Stomach smooth muscle (tissue), 2 donors: ENCODE data around the gene ARHGEF11.

ENCODE experiments used
- H3K27ac ChIP-seq: one replicate; pipeline ENCODE4 v1.7.0; 2013; ENCODE audit warnings: mild to moderate bottlenecking, low read length, inconsistent platforms
- H3K27me3 ChIP-seq, 2 donors: one replicate each; pipeline ENCODE4 v1.7.0; 2013; ENCODE audit warnings: low read length in 2 of 2; ENCODE audit not compliant: insufficient read depth in 2 of 2, control insufficient read depth in 1 of 2
- H3K36me3 ChIP-seq, 2 donors: one replicate each; pipeline ENCODE4 v1.7.0; 2013; ENCODE audit warnings: low read length in 2 of 2; ENCODE audit not compliant: control insufficient read depth in 2 of 2, insufficient read depth in 2 of 2
- H3K4me1 ChIP-seq: one replicate; pipeline ENCODE4 v1.7.0; 2013; ENCODE audit warnings: low read length; ENCODE audit not compliant: control insufficient read depth, insufficient read depth
- H3K4me3 ChIP-seq, 2 donors: one replicate each; pipeline ENCODE4 v1.7.0; 2013; ENCODE audit warnings: low read length in 2 of 2
- H3K9ac ChIP-seq, 2 donors: one replicate each; pipeline ENCODE4 v1.7.0; 2013; ENCODE audit warnings: low read length in 2 of 2, mild to moderate bottlenecking in 1 of 2
- H3K9me3 ChIP-seq, 2 donors: one replicate each; pipeline ENCODE4 v1.7.0; 2013; ENCODE audit warnings: low read length in 2 of 2; ENCODE audit not compliant: control insufficient read depth in 2 of 2
- donor health status: healthy.
- donor health status: Pancreatic carcinoma.

The ARHGEF11 gene

DNA sequence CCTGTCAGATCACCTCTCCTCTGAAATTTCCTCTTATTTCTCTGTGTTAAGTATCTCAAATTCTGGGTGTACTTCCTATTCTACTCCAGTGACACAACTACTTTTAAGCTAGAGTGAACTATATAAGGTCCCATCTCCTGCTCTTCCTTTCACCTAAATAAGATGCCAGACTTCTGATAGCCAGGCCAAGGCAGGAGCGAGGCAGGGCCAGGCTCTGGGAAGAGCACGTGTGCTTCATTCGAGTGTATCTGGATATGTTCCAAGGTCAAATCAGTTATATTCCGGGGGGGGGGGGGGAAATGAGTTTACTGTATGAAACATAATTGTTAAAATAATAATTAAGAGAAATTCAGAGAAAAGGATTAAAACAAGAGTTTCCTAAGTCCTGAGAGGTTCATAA, 65.0 kb downstream of the ARHGEF11 start:
- Histone ChIP-seq H3K36me3 (peaks cover 45 to 51% of the 10 kb centered on the region in 2 donors), H3K27ac (no peak overlapping the region)

DNA sequence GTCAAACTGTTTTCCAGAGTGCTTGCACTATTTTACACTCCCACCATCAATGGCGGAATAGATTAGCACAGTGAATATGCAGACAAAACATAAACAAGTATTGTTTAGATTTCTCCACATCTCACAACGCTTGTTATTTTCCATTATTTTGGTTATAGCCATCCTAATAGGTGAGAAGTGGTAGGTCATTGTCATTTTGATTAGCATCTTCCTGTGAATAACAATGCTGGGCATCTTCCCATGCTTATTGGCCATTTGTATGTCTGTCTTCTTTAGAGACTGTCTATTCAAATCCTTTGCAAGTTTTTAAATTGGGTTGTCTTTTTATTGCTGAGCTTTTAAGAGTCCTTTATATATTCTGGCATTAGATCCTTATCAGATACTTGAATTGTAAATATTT, 70.5 kb downstream of the ARHGEF11 start:
- Histone ChIP-seq H3K27ac (no peak overlapping the region), H3K27me3 (no peaks in the 10 kb centered on the region), H3K4me1 (no peaks in the 10 kb centered on the region), H3K4me3 (no peak overlapping the region), H3K9ac (no peak overlapping the region), H3K9me3 (no peaks in the 10 kb centered on the region), H3K36me3 (peaks cover 54 to 59% of the 10 kb centered on the region in 2 donors)

More for the DNA sequence above, 65.0 kb downstream of the ARHGEF11 start:
- Histone ChIP-seq H3K9me3 (no peaks in the 10 kb centered on the region), H3K4me3 (no peak overlapping the region), H3K27me3 (no peaks in the 10 kb centered on the region), H3K4me1 (no peaks in the 10 kb centered on the region), H3K9ac (no peak overlapping the region)

DNA sequence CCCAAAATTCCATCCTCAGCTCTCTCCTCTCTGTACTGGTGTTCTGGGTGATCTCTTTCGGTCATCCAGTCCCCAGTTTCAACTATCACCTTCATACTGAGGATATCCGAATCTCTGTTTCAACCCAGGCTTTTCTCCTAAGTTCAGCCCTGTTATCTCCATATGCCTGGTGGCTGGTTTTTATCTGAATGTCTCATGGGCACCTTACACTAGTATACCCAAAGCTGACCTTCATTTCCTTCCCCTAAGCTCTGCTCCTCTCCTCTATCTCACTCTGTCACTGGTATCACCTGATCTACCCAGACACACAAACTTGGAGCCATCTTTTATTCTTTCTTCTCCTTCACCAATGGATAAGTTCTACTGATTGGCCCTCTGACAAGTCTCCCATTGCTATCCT, 72.1 kb downstream of the ARHGEF11 start:
- Histone ChIP-seq H3K36me3 (peaks cover 53 to 60% of the 10 kb centered on the region in 2 donors), H3K27ac (no peak overlapping the region), H3K4me3 (no peak overlapping the region), H3K4me1 (no peaks in the 10 kb centered on the region), H3K9me3 (no peaks in the 10 kb centered on the region), H3K27me3 (no peaks in the 10 kb centered on the region), H3K9ac (no peak overlapping the region)

DNA sequence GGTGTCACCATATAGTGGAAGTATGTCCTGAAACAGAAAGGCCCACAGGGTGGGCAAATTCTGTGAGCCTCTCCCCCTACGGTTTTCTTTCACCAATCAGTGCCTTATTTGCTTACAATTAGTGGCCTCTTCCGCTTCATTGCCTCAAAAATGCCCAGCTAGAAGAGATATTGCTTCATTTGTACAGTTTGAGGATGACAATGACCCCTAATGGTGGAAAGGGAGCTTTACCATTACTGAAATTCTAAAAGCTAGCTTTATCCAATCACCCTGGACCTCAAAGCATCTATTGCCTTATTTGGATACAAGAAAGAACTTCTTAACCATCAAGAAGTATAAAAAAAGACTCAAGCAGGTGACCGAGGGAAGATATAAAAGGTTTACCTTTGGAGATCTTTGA, 75.5 kb downstream of the ARHGEF11 start:
- peaks cover 40 to 44% of the 10 kb centered on the region in 2 donors for H3K36me3 ChIP-seq
- H3K9me3 ChIP-seq = no peaks in the 10 kb centered on the region
- H3K27me3 ChIP-seq = no peaks in the 10 kb centered on the region
- H3K27ac ChIP-seq = no peak overlapping the region
- no peak overlapping the region for H3K4me3 ChIP-seq
- no peak overlapping the region for H3K9ac ChIP-seq
- H3K4me1 ChIP-seq = no peaks in the 10 kb centered on the region

DNA sequence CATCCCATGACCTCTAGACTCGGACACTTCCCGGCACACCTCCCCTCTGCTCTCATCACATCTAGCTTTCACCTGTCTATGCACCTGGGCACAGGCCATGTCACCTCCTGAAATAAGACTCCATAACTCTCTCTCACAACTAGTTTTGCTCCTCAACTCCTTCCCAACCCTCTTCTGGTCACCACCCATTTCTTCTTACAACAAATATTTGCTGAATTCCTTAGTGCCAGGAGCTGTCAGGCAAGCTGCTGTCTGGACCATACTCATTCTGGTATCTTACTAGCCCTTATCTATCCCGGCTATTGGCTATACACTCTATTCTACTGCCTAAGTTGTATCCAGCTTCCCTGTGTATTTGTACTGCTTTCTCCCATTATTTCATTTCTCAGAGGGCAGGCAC, 76.0 kb downstream of the ARHGEF11 start:
- Histone ChIP-seq H3K9me3 (no peaks in the 10 kb centered on the region), H3K27me3 (no peaks in the 10 kb centered on the region), H3K4me3 (no peak overlapping the region), H3K36me3 (peaks cover 38 to 41% of the 10 kb centered on the region in 2 donors), H3K27ac (no peak overlapping the region), H3K4me1 (no peaks in the 10 kb centered on the region), H3K9ac (no peak overlapping the region)

DNA sequence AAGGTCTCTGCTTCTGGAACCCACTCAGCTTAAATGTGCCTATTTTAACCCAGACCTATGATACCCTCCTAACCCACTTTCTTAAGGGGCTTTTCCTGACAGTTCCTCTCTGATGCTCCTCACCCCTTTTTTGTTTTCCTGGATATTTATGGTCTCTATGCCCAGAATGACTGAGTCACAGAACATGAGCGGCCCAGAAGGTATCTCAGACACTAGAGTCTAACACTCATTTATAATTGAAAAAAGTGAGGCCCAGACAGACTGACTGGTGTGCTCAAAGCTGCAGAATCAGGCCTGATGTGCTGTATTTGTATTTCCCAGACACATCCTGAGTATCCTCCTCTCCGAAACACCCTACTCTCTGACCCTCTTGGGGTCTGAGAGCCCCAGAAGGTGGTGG, 81.1 kb downstream of the ARHGEF11 start:
- no peaks in the 10 kb centered on the region for H3K9me3 ChIP-seq
- no peaks in the 10 kb centered on the region for H3K27me3 ChIP-seq
- H3K4me1 ChIP-seq = no peaks in the 10 kb centered on the region
- H3K4me3 ChIP-seq = no peak overlapping the region
- no peak overlapping the region for H3K9ac ChIP-seq
- H3K27ac ChIP-seq = no peak overlapping the region
- peaks cover 41 to 44% of the 10 kb centered on the region in 2 donors for H3K36me3 ChIP-seq

DNA sequence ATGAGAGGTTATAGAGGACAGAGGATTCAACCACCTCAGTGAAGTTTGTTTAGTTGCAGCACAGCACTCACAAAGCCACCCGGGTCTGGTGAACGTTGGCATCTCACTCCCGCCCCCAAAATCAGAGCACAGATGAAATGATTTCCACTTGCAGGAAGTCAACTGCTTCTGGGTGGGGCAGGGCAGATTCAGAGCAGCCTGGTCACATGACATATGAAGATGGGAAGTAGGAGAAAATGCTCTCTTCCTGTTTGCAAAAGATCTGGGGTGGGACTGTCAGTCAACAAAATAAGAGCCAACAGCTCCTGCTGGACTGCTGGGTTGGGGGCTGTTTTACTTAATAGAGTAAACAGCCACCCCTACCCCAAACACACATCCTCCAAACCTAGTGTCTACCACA, 81.9 kb downstream of the ARHGEF11 start:
- Histone ChIP-seq H3K9ac (no peak overlapping the region), H3K36me3 (peaks cover 43 to 45% of the 10 kb centered on the region in 2 donors), H3K27me3 (no peaks in the 10 kb centered on the region), H3K9me3 (no peaks in the 10 kb centered on the region), H3K4me1 (no peaks in the 10 kb centered on the region), H3K27ac (no peak overlapping the region), H3K4me3 (no peak overlapping the region)

DNA sequence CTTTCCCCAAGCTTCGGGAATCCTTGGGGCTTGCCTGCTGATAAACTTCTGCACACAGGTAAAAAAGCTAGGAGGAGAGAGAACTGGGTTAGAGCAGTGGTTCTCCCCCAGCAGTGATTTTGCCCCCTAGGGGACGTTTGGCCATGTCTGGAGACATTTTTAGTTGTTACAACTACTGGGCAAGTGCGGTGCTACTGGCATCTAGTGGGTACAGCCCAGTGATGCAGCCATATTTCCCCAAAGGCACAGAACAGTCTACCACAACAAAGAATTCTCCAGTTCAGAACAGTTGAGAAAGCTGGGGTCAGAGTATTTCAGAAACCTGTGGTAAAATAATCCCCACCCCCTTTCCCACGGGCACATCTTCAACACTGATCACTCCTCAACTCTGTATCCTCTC, 83.8 kb downstream of the ARHGEF11 start:
- H3K4me1 ChIP-seq = no peaks in the 10 kb centered on the region
- H3K9ac ChIP-seq = no peak overlapping the region
- H3K27ac ChIP-seq = no peak overlapping the region
- H3K9me3 ChIP-seq = no peaks in the 10 kb centered on the region
- H3K4me3 ChIP-seq = no peak overlapping the region
- H3K27me3 ChIP-seq = no peaks in the 10 kb centered on the region
- peaks cover 50 to 55% of the 10 kb centered on the region in 2 donors for H3K36me3 ChIP-seq

DNA sequence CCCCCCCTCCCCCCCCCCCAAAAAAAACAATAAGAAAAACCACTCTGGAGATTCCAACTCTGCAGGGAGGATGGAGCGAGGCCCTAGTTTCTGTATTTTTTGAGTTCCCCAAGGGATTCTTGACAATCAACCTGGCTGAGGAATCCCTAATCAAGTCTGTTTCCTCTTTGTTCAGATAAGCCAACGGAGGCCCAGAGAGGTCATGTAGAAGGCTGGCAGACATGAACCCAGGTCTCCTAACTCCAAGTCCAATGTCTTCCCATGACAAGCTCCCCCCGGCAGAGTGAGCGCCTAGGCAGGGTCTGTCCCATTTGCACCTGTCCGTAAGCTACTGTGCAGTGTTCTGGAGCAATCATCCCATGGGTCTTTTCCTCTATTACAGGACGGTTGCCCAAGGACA, 85.6 kb downstream of the ARHGEF11 start:
- no peaks in the 10 kb centered on the region for H3K9me3 ChIP-seq
- no peak overlapping the region for H3K9ac ChIP-seq
- no peaks in the 10 kb centered on the region for H3K27me3 ChIP-seq
- H3K27ac ChIP-seq = no peak overlapping the region
- H3K4me1 ChIP-seq = no peaks in the 10 kb centered on the region
- peaks cover 63 to 73% of the 10 kb centered on the region in 2 donors for H3K36me3 ChIP-seq
- no peak overlapping the region for H3K4me3 ChIP-seq

DNA sequence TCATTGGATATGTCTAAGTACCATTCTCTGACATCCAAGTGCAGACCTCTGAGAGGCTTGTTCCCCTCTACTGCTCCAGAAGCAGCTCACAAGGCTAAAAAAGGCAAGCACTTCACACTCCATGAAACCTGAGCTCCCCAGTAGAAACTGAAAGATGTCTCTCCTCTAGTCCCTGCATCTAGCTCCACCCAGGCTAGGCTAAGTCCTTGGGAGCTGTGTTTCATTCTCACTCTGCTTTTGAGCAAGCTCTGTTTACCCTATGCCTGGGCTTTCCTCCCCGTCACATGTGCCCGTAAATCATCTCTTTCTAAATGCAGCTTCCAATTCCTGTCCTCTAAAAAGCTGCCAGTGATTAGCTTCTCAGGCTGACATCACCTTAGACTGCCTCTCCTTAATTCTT, 86.1 kb downstream of the ARHGEF11 start:
- H3K9ac ChIP-seq = no peak overlapping the region
- H3K4me1 ChIP-seq = no peaks in the 10 kb centered on the region
- H3K27me3 ChIP-seq = no peaks in the 10 kb centered on the region
- H3K27ac ChIP-seq = no peak overlapping the region
- peaks cover 63 to 73% of the 10 kb centered on the region in 2 donors for H3K36me3 ChIP-seq
- H3K9me3 ChIP-seq = no peaks in the 10 kb centered on the region
- no peak overlapping the region for H3K4me3 ChIP-seq

DNA sequence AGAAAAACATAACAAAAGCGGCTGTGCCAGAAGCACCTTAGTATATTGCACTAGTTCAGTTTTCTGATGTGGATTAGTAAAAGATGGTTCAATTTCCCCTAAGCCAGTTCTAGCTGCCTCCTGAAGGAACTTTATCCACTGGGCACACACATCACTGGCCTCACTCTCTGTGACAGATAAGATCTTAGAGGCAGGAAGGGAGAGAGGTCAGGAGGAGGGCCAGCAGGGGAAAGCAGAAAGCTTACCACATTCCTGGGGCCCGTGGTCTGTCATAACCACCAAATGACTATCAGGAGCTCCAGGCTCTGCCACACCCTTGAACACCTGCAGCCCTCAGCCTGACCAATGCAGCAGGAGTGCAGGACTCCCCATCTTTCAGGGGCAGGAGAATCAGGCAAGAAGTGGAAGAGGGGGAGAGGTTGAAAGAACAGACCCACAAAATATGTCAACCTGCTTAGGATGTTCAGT, 87.3 kb downstream of the ARHGEF11 start:
- Histone ChIP-seq H3K27me3 (no peaks in the 10 kb centered on the region), H3K4me3 (no peak overlapping the region), H3K4me1 (no peaks in the 10 kb centered on the region), H3K9me3 (no peaks in the 10 kb centered on the region), H3K27ac (no peak overlapping the region), H3K9ac (no peak overlapping the region), H3K36me3 (peaks cover 59 to 70% of the 10 kb centered on the region in 2 donors)
